ENCODE data around the gene SBNO1.
"Not testable (repeated sequence)": the region's sequence is repeated elsewhere in the genome, so short reads cannot be mapped to it uniquely, and the experiment has no call there.

The SBNO1 gene

GRCh38 chr12:123364532-123365024 lies at the start of gene SBNO1:
Gene SBNO1 (minus strand): TSS chr12:123364847. CDS start chr12:123350441, 14,406 bp downstream.
- H3K4me3 ChIP-seq (ENCODE audit: low read length): peak within 1 kb of the TSS; percentile 68
- DNase-seq (ENCODE audit: low read depth): peak; percentile 89

DNA sequence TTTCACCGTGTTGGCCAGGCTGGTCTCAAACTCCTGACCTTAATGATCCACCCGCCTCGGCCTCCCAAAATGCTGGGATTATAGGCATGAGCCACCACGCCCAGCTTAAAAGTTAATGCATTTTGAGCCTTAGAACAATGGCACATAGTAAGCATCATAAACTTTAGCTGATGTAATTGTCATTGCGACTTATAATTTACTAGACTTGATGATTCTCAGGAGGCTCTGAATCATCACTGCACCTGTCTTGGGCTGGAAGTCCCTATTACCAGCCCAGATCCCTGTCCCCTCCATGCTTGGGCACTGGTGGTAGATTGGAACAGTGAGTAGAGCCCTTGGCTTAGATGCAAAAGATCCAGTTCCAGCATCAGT lies 45.4 kb upstream of the SBNO1 start:
- H3K4me3 ChIP-seq (ENCODE audit: low read length): no peak overlapping the region
- no peak for TF ChIP-seq CTCF (IDR thresholded peaks at IDR 0.05; ENCODE audit: insufficient read depth, low read depth, low read length, missing control alignments)
- DNase-seq (ENCODE audit: low read depth): no peak

More at GRCh38 chr12:123364532-123365024, at the start of gene SBNO1:
- no peak for TF ChIP-seq CTCF (IDR thresholded peaks at IDR 0.05; ENCODE audit: insufficient read depth, low read depth, low read length, missing control alignments)

- DNase-seq (ENCODE audit: low read depth); H3K4me3 ChIP-seq (ENCODE audit: low read length): not testable (repeated sequence)
Measured at GRCh38 chr12:123409284-123410040, 44.8 kb upstream of the SBNO1 start.

DNA sequence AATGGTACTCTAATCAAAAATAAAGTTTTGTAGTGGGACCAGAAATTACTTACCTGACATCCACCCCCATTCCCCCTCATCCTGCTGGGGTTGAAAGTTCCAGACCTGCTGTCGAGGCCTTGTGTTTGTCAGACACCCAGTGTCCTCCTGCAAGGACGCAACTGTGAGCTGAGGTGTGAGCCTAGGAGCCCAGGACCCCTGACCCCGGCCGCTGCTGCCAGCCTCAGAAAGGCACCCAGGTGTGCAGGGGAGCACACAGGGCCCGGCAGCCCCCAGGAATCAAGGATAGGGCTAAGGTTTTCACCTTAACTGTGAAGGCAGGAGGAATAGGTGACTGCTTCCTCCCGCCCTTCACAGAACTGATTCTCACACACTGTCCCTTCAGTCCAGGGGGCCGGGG lies 44.0 kb upstream of the SBNO1 start:
- not testable (repeated sequence) for H3K4me3 ChIP-seq (ENCODE audit: low read length); DNase-seq (ENCODE audit: low read depth)

GRCh38 chr12:123407934-123408333 lies 43.3 kb upstream of the SBNO1 start:
- not testable (repeated sequence) for H3K4me3 ChIP-seq (ENCODE audit: low read length); DNase-seq (ENCODE audit: low read depth)

DNA sequence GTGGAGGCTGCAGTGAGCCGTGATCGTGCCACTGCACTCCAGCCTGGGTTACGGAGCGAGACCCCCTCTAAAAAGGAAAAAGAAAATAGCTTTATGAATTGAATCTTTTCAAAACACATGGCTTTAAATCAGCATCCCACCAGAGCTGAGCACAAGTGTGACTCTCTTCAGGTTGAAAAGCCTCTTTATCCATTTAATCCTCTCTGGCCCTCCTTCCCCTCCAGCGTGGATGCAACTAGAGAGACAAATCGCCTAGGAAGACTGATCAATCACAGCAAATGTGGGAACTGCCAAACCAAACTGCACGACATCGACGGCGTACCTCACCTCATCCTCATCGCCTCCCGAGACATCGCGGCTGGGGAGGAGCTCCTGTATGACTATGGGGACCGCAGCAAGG lies 42.6 kb upstream of the SBNO1 start:
- DNase-seq (ENCODE audit: low read depth); H3K4me3 ChIP-seq (ENCODE audit: low read length): not testable (repeated sequence)

DNA sequence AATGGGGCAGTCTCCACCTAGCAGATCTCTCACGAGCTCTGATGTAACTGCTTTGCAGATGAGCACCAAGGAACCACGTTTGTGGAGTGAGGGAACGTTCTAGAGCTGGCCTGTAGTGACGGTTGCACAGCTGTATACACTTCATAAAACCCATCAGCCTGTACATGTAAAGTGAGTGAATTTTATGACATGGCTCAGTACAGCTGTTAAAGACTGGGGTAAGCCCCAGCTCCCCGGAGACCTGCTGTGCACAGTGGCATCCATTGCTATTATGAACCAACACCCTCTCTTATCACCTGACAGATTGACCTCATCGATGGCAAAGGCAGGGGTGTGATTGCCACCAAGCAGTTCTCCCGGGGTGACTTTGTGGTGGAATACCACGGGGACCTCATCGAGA lies 39.9 kb upstream of the SBNO1 start:
- no peak for TF ChIP-seq CTCF (IDR thresholded peaks at IDR 0.05; ENCODE audit: insufficient read depth, low read depth, low read length, missing control alignments)
- no peak for DNase-seq (ENCODE audit: low read depth)
- H3K4me3 ChIP-seq (ENCODE audit: low read length): no peak overlapping the region

GRCh38 chr12:123401753-123402683 lies 37.4 kb upstream of the SBNO1 start:
- TF ChIP-seq CTCF (IDR thresholded peaks at IDR 0.05; ENCODE audit: insufficient read depth, low read depth, low read length, missing control alignments): no peak
- H3K4me3 ChIP-seq (ENCODE audit: low read length): no peak overlapping the region
- DNase-seq (ENCODE audit: low read depth): no peak

GRCh38 chr12:123399255-123399617 lies 34.6 kb upstream of the SBNO1 start:
- H3K4me3 ChIP-seq (ENCODE audit: low read length): no peak overlapping the region
- DNase-seq (ENCODE audit: low read depth): no peak
- TF ChIP-seq CTCF (IDR thresholded peaks at IDR 0.05; ENCODE audit: insufficient read depth, low read depth, low read length, missing control alignments): no peak

Measured in epithelial cell of esophagus (primary cell).